KMS-11 (cell line): ENCODE measurements around the gene MYT1.

Experiments used
- H2AFZ ChIP-seq: fragments of 200-600 bp; sonication (generic); 2 replicates; pipeline ENCODE4 v1.6.1; 2016; ENCODE audit warnings: antibody characterized with exemption, mixed run types, low read depth
- H3K27ac ChIP-seq: fragments of 200-600 bp; sonication (generic); 2 replicates; pipeline ENCODE4 v1.6.1; 2016; ENCODE audit warnings: mild to moderate bottlenecking, mixed run types
- H3K27me3 ChIP-seq: fragments of 200-600 bp; sonication (generic); 2 replicates; pipeline ENCODE4 v1.6.1; 2017; ENCODE audit warnings: mild to moderate bottlenecking, low read depth, mixed run types, moderate library complexity; ENCODE audit not compliant: insufficient read depth
- H3K36me3 ChIP-seq: fragments of 200-600 bp; sonication (generic); 2 replicates; pipeline ENCODE4 v1.6.1; 2017; ENCODE audit warnings: mild to moderate bottlenecking, mixed run types; ENCODE audit not compliant: insufficient read depth
- H3K4me1 ChIP-seq: fragments of 200-600 bp; sonication (generic); 2 replicates; pipeline ENCODE4 v1.6.1; 2016; ENCODE audit warnings: mild to moderate bottlenecking, low read depth, mixed run types; ENCODE audit not compliant: poor library complexity, severe bottlenecking
- H3K4me2 ChIP-seq: fragments of 200-600 bp; sonication (generic); 2 replicates; pipeline ENCODE4 v1.7.0; 2016; ENCODE audit warnings: mild to moderate bottlenecking, mixed run types
- H3K4me3 ChIP-seq: fragments of 200-600 bp; sonication (generic); IDR thresholded peaks from 2 replicates; pipeline ENCODE4 v1.6.1; 2017; ENCODE audit warnings: low read depth, low read length, mixed read lengths; ENCODE audit not compliant: insufficient read depth
- H3K79me2 ChIP-seq: fragments of 200-600 bp; sonication (generic); 2 replicates; pipeline ENCODE4 v1.6.1; 2016; ENCODE audit warnings: low read depth, mixed run types; ENCODE audit not compliant: insufficient read depth
- H3K9ac ChIP-seq: fragments of 200-600 bp; sonication (generic); 2 replicates; pipeline ENCODE4 v1.6.1; 2016; ENCODE audit warnings: mild to moderate bottlenecking, mixed run types
- H4K20me1 ChIP-seq: fragments of 200-600 bp; sonication (generic); 2 replicates; pipeline ENCODE4 v1.6.1; 2016; ENCODE audit warnings: mild to moderate bottlenecking, mixed run types; ENCODE audit not compliant: insufficient read depth
- TF ChIP-seq, protein P1 (sequence below): fragments of 200-600 bp; sonication (generic); conservative IDR thresholded peaks from 2 replicates; pipeline ENCODE4 v1.6.1; 2017; ENCODE audit warnings: low read depth, mild to moderate bottlenecking, antibody characterized with exemption, low read length, moderate library complexity, mixed read lengths

MYT1 gene

DNA sequence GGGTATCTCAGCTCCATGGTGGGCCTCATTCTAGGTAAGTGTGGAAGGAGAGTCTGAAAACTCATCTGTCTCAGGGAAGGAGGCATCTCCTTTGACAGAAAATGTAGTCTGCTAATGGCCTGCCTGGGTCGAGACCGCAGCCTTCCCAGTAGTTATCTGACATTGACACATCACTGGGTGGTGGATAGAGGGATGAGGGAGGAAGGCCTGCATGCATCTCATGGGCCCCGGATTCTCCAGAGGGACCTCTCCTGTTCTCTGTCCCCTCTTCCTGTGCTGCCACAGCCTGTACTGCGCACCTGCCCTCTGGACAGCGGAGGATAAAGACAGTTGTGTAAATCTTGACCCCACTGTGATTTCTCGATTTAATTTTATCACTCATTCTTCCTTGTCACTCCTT lies 96.0 kb downstream of the MYT1 start:
- TF ChIP-seq, protein P1, sequence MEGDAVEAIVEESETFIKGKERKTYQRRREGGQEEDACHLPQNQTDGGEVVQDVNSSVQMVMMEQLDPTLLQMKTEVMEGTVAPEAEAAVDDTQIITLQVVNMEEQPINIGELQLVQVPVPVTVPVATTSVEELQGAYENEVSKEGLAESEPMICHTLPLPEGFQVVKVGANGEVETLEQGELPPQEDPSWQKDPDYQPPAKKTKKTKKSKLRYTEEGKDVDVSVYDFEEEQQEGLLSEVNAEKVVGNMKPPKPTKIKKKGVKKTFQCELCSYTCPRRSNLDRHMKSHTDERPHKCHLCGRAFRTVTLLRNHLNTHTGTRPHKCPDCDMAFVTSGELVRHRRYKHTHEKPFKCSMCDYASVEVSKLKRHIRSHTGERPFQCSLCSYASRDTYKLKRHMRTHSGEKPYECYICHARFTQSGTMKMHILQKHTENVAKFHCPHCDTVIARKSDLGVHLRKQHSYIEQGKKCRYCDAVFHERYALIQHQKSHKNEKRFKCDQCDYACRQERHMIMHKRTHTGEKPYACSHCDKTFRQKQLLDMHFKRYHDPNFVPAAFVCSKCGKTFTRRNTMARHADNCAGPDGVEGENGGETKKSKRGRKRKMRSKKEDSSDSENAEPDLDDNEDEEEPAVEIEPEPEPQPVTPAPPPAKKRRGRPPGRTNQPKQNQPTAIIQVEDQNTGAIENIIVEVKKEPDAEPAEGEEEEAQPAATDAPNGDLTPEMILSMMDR: no peak
- Histone ChIP-seq H3K9ac (no peak overlapping the region), H3K79me2 (peaks cover 19% of the 10 kb centered on the region), H3K36me3 (no peaks in the 10 kb centered on the region; the same call in 1 of the 2 replicates), H3K27me3 (no peaks in the 10 kb centered on the region), H3K27ac (no peak overlapping the region), H3K4me1 (peaks cover 10% of the 10 kb centered on the region), H3K4me3 (no peak overlapping the region), H2AFZ (no peak overlapping the region), H4K20me1 (no peaks in the 10 kb centered on the region), H3K4me2 (no peak overlapping the region)

DNA sequence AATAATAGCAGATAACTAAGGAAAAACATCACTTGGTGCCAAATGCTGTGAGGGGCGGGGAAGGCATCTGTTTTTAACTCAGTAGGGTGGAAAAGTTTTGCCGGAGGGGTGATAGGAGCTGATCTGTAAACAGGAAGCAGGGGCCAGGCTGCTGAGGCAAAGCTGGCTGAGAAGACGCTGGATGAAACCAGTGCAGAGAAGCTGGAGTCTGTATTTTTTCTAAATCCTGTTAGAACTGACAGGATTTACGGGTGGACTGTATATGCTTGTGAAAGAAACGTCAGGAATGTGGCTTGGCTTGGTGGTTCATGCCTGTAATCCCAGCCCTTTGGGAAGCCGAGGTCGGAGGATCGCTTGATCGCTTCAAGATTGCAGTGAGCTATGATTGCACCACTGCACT lies 96.9 kb downstream of the MYT1 start:
- Histone ChIP-seq H3K79me2 (peaks cover 19% of the 10 kb centered on the region), H3K9ac (no peak overlapping the region), H3K27ac (no peak overlapping the region), H3K27me3 (no peaks in the 10 kb centered on the region), H3K4me2 (no peak overlapping the region), H3K4me1 (peaks cover 10% of the 10 kb centered on the region), H3K4me3 (no peak overlapping the region), H2AFZ (no peak overlapping the region), H3K36me3 (no peaks in the 10 kb centered on the region; the same call in 1 of the 2 replicates), H4K20me1 (no peaks in the 10 kb centered on the region)
- TF ChIP-seq, protein P1: no peak

DNA sequence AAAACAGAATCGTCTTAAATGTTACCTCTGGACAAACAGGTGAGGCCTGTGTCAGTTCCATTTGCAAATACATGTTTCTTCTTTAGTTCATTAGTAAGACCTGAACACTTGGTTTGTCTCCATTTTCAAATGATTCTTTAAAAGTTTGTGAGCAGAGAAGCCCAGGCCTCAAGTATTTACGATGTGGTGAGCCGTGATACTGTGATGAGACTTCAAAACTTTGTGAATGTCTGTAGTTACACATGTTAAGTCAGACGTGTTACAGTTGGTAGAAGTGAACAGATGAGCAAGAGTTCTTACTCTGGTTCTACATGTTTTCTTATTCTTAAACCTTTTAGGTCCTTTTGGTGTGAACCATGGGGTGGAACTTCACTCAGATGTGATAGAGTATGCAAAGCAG lies 99.8 kb downstream of the MYT1 start:
- Histone ChIP-seq H4K20me1 (no peaks in the 10 kb centered on the region), H3K27ac (no peak overlapping the region), H3K36me3 (no peaks in the 10 kb centered on the region; the same call in 1 of the 2 replicates)

DNA sequence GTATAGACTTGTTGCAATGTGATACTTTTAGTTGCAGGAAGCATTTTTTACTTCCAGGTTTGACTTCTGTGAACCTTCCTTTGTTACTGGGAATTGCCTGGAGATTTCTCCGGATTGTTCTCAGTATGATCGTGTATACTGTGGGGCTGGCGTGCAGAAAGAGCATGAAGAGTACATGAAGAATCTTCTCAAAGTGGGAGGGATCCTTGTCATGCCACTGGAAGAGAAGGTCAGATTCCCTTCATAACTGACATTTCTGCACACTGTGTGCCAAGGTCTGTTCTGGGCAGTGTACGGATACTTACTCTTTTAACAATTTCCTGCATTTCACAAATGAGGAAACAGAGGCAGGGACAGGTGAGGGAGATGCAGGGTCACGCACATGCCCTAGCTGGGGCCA lies 100.9 kb downstream of the MYT1 start:
- Histone ChIP-seq H3K27me3 (no peaks in the 10 kb centered on the region), H3K9ac (no peak overlapping the region), H3K4me2 (no peak overlapping the region), H3K79me2 (no peaks in the 10 kb centered on the region; the same call in 1 of the 2 replicates), H3K4me3 (no peak overlapping the region), H3K4me1 (no peaks in the 10 kb centered on the region), H2AFZ (no peak overlapping the region), H3K27ac (no peak overlapping the region), H4K20me1 (no peaks in the 10 kb centered on the region), H3K36me3 (no peaks in the 10 kb centered on the region; the same call in 1 of the 2 replicates)
- TF ChIP-seq, protein P1: no peak

More for the DNA sequence above, 99.8 kb downstream of the MYT1 start:
- Histone ChIP-seq H3K9ac (no peak overlapping the region), H3K79me2 (no peaks in the 10 kb centered on the region; the same call in 1 of the 2 replicates), H3K4me1 (no peaks in the 10 kb centered on the region), H2AFZ (no peak overlapping the region), H3K4me3 (no peak overlapping the region), H3K4me2 (no peak overlapping the region), H3K27me3 (no peaks in the 10 kb centered on the region)
- TF ChIP-seq, protein P1: no peak

DNA sequence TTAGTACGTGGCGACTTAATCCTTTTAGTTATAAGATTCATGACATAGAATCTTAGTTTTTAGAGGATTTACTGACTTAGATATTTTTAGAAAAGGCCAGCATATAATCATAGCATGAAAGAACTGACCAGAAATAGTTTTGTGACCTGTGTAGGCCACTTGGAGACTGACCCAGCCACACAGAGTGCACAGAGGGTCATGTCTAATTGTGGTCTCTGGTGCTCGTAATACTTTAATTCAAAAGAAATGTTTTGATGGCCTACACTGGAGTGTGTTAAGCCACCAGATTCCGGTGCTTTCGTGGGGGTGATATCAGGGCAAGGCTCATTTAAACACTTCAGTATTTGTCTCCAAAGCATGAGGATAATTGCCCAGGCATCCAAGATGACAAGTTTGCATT lies 102.7 kb downstream of the MYT1 start:
- H4K20me1 ChIP-seq: no peaks in the 10 kb centered on the region
- no peaks in the 10 kb centered on the region for H3K79me2 ChIP-seq
- no peaks in the 10 kb centered on the region for H3K27me3 ChIP-seq
- H3K9ac ChIP-seq: no peak overlapping the region
- H3K4me3 ChIP-seq: no peak overlapping the region
- no peaks in the 10 kb centered on the region for H3K4me1 ChIP-seq
- no peak overlapping the region for H3K27ac ChIP-seq
- no peak overlapping the region for H3K4me2 ChIP-seq
- H3K36me3 ChIP-seq: no peaks in the 10 kb centered on the region; the same call in 1 of the 2 replicates
- no peak overlapping the region for H2AFZ ChIP-seq
- TF ChIP-seq, protein P1: no peak
